CD4-positive, alpha-beta T cell treated with Interleukin-4 for 4 hours (primary cell): Measurements from ENCODE around the gene CCDC85B.
A peak's percentile ranks its signal among the peaks of the same experiment; 100 is the strongest.
"Not testable (repeated sequence)": the region's sequence is repeated elsewhere in the genome, so short reads cannot be mapped to it uniquely, and the experiment has no call there.

Experiments
- DNase-seq: peaks from one replicate; pipeline ENCODE4 v3.0.0-alpha.2; 2020

CCDC85B gene

GRCh38 chr11:65887723-65888162 lies 2.7 kb upstream of the CCDC85B start:
- no peak for DNase-seq

- peak; percentile 94 for DNase-seq
Measured at GRCh38 chr11:65888163-65888814, 2.2 kb upstream of the CCDC85B start, which contains the start of gene FIBP. TSS of gene FIBP (minus strand) at chr11:65888471. CDS start at chr11:65888418, 53 bp downstream.

- DNase-seq: no peak
Measured at GRCh38 chr11:65891219-65892136, 1.0 kb downstream of the CCDC85B start.

GRCh38 chr11:65892137-65892540 lies 1.7 kb downstream of the CCDC85B start:
- not testable (repeated sequence) for DNase-seq

- no peak for DNase-seq
Measured at GRCh38 chr11:65892661-65893317, 2.3 kb downstream of the CCDC85B start.

GRCh38 chr11:65894034-65894591 lies 3.6 kb downstream of the CCDC85B start:
- DNase-seq: peak; percentile 35

GRCh38 chr11:65895482-65895981 lies 5.1 kb downstream of the CCDC85B start:
- no peak for DNase-seq

- DNase-seq: no peak
Measured at GRCh38 chr11:65896034-65896999, 5.8 kb downstream of the CCDC85B start.

GRCh38 chr11:65897020-65897471 lies 6.6 kb downstream of the CCDC85B start:
- no peak for DNase-seq

- DNase-seq: no peak
Measured at GRCh38 chr11:65898656-65899355, 8.3 kb downstream of the CCDC85B start.

GRCh38 chr11:65899356-65900124 lies 9.1 kb downstream of the CCDC85B start:
- DNase-seq: peak; percentile 36

GRCh38 chr11:65900125-65900898 lies 9.8 kb downstream of the CCDC85B start, which contains the start of gene FOSL1:
TSS of gene FOSL1 (minus strand) at chr11:65900388. CDS start at chr11:65900339, 49 bp downstream.
- peak; percentile 96 for DNase-seq

- no peak for DNase-seq
Measured at GRCh38 chr11:65900899-65901180, 10.4 kb downstream of the CCDC85B start.

GRCh38 chr11:65903068-65903481 lies 12.6 kb downstream of the CCDC85B start:
- DNase-seq: no peak

- DNase-seq: no peak
Measured at GRCh38 chr11:65903715-65904114, 13.2 kb downstream of the CCDC85B start.

GRCh38 chr11:65906602-65907001 lies 16.1 kb downstream of the CCDC85B start:
- DNase-seq: no peak

- no peak for DNase-seq
Measured at GRCh38 chr11:65907878-65908277, 17.4 kb downstream of the CCDC85B start.

GRCh38 chr11:65911682-65912568 lies 21.5 kb downstream of the CCDC85B start:
- DNase-seq: no peak
